ENCODE results near the gene CSF2.

CSF2 gene

DNA sequence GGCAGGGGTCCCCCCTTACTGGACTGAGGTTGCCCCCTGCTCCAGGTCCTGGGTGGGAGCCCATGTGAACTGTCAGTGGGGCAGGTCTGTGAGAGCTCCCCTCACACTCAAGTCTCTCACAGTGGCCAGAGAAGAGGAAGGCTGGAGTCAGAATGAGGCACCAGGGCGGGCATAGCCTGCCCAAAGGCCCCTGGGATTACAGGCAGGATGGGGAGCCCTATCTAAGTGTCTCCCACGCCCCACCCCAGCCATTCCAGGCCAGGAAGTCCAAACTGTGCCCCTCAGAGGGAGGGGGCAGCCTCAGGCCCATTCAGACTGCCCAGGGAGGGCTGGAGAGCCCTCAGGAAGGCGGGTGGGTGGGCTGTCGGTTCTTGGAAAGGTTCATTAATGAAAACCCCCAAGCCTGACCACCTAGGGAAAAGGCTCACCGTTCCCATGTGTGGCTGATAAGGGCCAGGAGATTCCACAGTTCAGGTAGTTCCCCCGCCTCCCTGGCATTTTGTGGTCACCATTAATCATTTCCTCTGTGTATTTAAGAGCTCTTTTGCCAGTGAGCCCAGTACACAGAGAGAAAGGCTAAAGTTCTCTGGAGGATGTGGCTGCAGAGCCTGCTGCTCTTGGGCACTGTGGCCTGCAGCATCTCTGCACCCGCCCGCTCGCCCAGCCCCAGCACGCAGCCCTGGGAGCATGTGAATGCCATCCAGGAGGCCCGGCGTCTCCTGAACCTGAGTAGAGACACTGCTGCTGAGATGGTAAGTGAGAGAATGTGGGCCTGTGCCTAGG is at the start of gene CSF2:
TSS of gene CSF2 (plus strand) at position 559 of the 783 bp plus-strand sequence. CDS start at position 594, 35 bp downstream.
- peak; percentile 59 for DNase-seq (ENCODE audit: low read depth)

DNA sequence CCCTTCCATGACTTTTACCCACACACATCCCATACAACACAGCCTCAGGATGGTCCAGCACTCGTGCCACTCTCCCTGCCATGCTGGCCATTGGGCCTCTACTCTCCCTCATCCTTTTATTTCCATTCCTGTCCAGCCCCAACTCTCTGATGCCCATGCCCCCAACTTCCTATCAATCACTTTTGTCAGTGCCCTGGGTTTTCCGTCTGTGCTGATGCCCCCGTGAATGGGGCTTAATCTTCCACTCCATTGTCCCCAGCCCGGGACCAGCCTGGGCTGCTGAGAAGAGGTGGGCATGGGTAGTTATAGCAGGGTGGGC is 49.5 kb upstream of the CSF2 start:
- DNase-seq (ENCODE audit: low read depth), result no peak

DNA sequence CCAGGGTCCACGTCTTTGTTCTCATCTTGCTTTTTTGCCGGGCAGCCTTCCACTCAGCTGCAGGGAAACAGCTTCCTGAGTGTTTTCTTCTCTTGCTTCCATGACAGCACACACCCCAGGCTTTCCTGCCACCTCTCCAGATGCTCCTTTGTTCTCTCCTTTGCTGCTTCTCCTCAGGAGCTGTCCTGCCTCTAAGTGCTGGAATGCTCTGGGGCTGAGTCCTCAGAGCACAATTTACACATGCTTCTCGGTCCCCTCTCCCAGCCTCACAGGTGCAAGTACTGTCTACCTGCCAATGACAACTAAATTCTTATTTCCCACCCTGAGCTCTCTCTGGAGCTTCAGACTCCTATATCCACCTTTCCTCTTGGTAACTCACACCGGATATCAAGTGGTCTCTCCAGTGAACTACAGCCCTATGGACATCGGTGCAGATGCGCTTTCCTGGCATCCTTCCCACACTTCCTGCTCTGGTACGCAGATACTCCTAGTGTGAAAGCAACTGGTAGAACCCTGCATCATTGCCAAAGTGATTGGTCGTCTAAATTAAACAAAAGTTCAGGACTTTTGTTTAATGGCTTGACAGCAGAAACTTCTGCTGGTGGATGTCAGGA is 48.7 kb upstream of the CSF2 start:
- DNase-seq (ENCODE audit: low read depth), result peak; percentile 6

DNA sequence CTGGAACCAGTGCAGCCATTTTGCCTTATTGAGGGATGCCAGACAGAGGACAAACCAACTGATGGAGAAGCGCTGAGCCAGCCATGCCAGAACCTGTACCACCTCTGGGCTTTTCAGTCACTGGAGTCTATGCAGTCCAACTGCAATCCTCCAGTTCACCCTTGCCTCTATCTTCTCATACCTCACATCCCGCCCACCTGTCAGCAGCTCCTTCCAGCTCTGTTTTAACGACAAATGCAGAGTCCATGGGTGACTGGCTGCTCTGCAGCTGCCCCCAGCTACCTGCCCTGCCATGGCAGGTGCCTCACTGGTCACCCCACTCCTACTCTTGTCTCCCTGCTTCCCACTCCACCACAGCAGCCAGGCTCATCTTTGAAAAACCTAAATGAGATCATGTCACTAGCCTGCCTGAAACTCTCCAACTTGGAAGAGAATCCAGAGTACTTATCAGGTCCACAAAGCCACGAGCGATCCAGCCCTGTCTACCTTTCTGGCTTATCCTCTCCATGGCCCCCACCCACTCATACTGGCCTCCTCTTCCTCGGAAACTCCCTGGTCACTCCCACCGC is 48.1 kb upstream of the CSF2 start:
- no peak for DNase-seq (ENCODE audit: low read depth)

DNA sequence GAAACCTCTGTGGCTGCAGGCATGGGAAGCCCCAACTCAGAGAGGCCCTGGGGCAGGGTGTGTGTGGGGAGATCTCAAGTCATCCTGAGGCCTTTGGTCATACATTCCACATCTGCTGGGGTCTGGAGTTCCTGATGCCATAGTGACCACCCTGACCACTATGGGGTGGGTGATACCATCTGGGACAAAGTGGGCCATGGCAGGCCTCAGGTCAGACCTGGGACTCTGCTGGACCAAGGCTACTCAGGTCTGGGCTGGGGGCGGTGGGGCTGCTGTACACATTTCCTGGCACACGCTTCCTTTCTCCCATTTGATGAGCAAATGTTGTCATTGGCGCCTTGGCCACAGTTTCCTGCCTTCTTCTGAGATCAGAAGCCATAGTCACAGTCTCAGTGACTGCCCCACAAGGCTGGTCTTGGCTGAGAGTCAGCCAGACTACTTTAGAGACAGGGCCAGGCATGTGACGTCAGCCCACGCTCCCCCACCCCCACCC is 47.0 kb upstream of the CSF2 start:
- no peak for DNase-seq (ENCODE audit: low read depth)

DNA sequence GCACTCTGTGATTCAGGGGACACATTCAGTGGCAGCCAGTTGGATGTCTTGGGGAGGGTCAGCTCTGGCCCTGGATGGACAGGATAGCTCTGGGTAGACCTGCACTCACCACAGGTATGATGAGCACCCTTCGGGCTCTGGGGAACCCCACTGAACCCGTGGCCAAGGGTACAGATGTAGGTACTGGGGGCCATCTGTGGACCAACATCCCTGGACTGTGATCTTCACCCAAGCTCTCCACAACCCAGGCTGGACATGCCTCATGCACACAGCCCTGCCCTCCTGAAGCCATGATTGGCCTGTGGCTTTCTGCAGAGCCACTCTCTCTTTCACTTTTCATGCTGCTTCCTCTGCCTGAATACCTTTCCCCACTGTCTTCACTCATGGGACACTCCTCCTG is 46.6 kb upstream of the CSF2 start:
- DNase-seq (ENCODE audit: low read depth), result no peak

DNA sequence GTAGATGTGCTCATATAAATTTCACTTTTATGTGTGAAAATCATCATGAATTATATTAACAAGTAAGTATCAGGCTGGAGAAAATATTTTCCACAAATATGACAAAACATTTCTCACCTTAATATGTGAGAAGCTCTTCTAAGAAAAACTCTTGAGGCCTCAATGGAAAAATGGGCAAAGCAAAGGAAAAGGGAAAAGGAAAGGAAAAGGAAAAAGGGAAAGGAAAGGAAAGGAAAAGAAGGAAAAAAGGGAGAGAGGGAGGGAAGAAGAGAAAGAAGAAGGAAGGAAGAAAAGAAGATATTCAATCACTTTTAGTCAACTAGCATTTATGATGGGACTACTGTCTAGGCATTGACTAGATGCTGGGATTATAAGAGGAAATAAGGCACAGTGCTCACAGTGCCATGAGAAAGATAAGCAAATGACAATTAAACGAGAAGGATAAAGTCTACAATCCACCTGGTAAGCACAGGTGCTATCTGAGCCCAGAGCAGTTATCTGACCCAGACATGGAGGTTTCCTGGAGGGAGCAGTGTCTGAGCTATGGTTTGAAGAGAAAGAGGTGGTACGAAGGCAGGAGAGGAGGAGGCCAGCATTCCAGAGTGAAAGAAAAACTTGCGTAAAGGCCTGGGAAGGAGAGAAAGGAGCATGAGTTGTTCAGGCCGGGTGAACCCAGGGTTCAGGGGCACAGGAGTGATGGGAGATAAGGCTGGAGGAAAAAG is 43.8 kb upstream of the CSF2 start:
- no peak for DNase-seq (ENCODE audit: low read depth)

DNA sequence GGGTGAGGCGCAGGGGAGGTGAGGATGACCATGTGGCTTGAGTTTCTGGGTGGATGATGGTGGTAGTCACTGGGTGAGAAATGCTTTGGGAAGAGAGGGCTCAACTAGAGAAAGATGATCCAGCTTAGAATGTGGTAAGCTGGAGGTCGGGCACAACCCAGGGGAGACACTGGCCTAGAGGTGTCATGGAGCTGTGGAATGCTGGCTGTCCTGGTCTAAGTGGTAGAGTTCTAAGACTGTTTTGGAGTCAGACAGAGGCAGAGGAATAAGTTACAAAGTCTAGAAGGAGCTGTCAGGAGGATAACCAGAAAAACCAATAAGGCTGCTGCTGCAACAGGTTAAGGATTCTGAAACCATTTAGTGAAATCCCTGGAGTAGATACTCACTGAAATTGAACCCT is 43.0 kb upstream of the CSF2 start:
- no peak for DNase-seq (ENCODE audit: low read depth)

DNA sequence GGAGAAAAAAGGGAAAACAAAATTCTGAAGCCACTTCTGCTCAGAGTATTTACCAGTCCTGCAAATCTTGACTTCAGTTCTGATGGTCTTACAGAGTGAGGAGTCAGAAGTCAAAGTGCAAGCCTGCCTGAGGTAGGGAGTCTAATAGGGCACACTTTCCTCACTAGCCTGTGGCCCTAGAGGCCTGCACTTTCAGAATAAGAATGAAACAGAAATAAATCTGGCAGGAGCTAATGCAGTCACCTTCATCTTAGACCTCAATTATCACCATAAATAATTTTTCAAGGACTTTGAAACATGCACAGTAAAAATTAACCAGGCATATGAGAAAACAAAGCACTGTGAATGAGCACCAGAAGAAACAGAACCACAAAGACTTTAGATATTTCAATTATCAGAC is 41.4 kb upstream of the CSF2 start:
- no peak for DNase-seq (ENCODE audit: low read depth)

DNA sequence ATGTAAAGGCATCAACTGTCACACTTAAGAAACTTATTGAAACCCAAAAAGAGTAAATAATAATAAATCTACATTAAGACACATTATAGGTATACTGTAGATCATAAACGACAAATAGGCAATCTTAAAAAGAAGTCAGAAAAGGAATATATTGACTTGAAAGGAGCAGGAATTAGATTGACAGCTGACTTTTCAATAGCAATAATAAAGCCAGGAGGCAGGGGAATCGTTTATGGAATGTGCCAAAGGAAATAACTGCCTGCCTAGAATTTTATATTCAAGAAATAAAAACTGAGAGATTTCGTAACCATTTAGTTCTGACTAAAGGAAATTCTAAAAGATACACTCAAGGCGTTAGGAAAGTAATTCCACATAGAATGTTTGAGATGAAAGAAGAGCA is 40.5 kb upstream of the CSF2 start:
- DNase-seq (ENCODE audit: low read depth), result no peak

DNA sequence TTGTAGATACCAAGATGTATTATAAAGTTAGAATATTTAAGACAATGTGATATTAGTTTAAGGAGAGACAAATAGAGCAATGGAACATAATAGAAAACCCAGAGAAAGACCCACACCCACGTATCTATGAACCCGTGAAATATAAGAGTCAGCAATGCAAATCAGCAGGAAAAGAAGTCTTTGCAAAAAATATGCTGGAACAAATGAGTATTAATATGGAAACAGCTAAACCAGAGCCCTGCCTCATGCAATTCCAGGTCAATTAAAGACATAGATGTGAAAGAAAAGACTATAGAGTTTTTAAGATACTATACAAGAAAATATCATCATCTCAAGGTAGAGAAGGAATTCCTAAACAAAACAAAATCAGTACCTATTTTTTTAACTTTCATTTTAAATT is 36.2 kb upstream of the CSF2 start:
- no peak for DNase-seq (ENCODE audit: low read depth)

DNA sequence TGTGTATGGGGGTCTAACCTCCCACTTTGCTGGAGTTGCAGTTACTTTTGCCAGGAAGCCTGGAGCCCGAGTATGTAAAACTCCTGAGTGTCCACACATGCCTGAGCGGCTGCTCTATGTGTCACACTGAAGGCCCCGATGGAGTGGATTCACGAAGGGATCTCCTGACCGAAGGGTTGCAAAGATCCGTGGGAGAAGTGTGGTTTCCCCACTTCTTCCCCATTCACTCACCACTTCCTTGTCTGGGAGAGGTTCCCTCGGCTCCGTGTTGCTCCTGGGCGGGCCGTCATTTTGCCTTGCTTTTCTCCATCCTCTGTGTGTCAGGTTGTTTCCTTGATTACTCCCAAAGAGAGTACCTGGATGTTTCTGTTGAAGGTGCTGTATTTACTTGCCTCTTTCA is 29.4 kb upstream of the CSF2 start:
- DNase-seq (ENCODE audit: low read depth), result no peak

DNA sequence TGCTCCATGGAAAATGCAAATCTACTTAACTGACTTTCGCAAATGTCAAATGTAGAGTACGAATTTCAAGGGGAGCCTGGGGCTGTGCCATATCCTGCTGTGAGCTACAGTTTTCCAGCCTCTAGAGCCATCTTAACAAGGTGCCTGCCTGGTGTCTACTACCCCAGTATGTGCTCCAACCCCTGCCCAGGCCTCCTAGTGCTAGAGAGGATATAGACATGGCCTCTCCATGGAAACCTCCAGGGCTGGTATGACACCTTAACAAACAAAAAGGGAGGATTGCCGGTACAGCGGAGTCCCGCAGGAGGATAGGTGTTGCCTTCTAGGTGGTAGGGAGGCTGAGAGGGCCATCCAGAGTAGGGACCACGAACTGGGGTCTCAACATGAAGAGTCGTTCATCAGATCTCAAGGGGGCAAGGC is 26.7 kb upstream of the CSF2 start:
- DNase-seq (ENCODE audit: low read depth), result no peak

DNA sequence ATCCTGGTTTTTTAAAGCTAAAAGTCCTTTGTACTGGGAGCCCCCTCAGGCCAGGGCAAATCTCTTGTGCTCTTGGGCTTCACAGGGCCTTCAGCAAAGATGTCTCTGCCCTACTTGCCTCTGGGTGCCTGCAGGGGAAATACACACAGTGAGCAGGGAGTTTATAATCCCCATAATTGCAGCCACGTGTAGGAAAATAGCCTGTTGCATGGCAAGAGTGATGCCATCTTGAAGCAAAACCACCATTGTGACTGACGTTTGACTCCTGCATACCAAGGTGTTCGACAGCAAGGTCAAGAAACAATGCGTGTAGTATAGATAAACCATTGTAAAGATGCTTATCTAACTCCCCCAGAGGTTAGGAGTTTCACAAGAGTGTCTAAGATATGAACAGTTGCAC is 24.5 kb upstream of the CSF2 start:
- no peak for DNase-seq (ENCODE audit: low read depth)

DNA sequence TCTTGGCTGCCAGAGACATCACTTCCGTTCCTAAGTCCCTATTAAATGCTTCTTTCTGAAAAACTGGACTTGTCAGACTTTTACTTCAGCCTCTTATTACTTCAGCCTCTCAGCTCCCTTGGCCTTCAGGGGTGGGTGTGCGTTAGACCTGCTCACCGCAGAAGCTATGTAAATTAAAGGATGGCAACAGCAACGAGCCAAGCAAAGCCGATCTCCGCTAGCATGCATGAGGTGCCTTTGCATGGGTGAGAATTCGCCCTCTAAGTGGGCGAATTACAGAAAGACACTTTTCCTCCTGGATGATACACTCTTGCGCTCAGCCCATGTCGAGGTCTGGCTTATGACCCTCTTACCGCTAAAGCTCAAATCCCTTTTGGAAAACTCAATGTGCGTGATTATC is 24.0 kb upstream of the CSF2 start:
- no peak for DNase-seq (ENCODE audit: low read depth)

DNA sequence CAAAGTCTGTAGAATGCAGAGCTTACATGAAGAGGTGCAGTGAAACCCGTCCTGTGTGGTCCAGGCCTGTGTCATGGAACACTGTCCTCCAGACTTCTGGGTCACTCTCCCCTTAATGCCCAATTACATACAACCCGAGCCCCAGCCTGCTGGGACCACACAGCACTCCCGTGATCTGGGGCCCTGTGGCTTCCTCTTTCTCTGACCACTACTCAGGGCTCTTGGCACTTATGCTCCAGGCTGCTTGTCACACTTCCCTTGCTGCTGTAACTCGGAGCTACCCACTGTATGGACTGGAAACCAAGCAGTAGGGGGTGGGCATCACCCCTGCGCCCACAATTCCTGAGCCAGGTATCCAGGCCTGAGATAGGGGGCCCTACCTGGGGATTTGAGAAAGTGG is 23.5 kb upstream of the CSF2 start:
- DNase-seq (ENCODE audit: low read depth), result no peak

DNA sequence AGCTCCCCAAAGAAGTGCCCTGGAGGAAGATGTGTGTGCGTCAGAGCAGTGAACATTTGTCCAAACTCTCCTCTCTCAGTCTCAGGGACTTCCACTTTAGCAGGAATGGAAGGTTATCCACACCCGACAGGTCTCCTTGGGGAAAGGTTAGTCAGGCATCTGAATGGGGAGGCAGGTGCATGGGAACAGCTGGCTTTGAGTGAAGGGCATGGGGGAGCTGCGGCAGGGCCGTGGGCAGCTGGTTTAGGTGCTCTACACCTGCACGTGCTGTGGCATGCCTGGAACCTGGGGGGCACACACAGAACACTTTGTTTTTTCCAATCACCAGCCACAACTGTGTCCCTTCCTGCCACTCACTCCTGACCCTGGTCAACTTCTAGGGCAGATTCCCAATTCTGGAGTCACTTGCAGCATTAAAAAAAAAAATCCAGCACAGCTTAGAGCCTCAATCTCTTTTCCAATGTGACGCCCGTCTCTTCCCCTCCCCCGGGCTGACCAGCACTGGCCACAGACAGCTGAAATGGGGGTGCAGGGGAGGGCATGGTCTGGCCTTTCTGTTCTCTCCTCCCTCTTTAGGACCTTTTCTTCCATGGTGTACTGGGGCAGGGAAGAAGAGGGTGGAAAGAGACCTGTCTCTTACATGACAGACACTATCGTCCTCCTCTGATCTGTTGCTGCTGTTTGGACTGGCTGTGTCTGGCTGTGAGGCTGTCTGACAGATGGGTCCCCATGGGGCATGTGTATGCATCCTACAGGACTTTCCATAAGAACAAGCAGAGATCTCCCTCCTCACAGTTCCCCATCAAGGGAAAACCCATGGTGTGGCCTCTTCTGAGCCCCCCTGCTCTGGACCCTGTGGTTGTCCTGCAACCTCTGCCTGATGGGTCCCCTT is 22.7 kb upstream of the CSF2 start:
- no peak for DNase-seq (ENCODE audit: low read depth)

DNA sequence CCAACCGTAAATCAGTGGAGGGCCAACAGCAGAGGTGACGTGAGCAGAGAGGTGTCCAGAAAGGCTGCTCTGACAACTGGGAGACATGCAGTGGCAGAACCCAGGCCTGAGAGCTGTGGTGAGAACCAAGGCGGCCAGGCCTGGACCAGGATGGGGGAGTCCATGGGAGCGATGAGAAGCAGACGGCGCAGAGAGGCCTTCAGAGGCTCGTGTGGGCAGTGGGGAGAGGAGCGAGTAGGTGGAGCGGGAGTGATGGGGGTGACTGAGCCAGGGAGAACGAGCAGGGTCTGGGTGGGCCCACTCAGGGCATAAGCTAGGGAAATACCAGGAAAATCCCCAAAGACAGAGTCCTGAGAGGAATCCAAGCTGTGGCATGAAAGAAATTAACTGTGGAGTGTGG is 21.1 kb upstream of the CSF2 start:
- no peak for DNase-seq (ENCODE audit: low read depth)

DNA sequence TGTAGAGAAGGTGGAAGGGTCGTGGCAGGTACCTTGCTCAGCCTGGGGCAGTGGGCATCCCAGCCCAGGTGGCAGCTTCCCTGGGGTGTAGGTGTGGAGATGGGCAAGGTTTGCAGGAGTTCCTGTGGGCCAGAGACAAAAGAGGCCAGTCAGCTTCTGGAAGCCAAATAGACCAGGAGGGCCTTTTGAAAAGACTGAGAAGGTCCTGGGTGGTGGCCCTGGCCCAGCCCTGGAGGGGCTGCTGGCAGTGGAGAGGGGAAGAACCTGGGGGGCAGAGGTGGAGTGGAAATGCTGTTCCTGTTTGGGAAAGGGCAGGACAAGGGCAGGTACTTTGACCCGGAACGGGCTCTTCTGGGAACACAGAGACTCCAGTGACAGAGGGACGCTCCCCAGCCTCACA is 20.1 kb upstream of the CSF2 start:
- DNase-seq (ENCODE audit: low read depth), result no peak

DNA sequence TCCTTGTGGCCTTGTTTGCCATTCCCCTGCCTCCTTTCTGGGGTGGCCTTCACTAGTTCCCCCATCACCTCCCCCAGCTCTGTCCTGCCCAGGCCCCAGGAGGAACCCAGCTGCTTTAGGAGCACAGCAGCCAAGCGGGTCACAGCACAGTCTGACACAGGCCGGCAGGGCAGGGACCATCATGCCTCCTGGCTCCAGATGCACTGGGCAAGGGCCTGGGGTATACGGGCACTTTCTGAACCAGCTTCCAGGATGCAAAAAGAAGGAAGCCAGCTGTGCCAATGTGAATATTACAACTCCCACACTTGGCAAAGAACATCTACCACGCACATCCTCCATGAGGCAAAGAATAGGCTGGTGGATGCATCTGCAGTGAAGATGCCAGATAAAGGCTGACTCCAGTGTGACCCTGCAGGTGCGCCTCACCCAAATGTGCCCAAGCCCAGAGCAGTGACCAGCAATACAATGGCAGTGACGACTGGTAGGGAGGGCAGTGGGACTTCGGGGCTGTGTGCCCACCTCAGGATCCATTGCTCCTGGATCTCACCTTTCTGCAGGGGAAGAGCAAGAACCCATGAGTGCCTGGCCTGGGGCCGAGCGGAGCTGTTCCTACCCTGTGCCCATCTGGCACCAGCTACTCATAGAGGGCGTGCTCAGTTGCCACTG is 19.4 kb upstream of the CSF2 start:
- no peak for DNase-seq (ENCODE audit: low read depth)

DNA sequence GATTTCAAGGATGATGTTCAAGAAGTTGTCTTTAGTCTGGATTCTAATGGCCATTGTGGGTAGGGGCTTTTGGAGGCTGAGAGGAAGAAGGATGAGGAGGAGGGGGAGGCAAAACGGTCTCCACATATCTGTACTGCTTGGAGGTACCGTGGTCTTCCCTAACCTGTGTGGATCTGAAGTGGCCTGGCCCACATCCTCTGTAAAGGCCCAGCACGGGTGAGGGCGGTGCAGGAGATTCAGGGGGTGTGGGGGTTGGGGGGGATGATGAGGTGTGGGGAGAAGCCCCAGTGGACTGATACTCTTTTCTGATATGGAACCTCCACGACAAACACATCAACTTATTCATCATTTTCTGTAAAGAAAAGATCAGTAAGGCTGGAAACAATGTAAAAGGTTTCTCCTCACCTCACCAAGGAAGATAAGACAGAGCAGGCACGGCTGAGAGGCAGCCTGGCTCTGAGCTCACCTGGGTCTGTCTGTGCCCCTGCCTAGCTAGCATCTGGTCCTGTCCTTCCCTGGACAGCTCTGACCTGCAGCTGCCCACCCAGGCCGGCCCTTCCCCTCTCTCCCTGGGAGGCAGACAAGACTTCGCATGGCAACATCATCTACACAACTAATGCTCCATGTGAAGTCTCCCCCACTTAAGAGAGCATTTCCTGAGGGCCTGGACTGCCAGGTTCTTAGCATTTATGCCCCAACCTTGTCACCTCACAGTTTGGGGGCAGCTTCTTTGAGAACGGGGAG is 18.7 kb upstream of the CSF2 start:
- no peak for DNase-seq (ENCODE audit: low read depth)

All from EH (cell line).